ENCODE measurements around the gene NRXN3.

Gene NRXN3

DNA sequence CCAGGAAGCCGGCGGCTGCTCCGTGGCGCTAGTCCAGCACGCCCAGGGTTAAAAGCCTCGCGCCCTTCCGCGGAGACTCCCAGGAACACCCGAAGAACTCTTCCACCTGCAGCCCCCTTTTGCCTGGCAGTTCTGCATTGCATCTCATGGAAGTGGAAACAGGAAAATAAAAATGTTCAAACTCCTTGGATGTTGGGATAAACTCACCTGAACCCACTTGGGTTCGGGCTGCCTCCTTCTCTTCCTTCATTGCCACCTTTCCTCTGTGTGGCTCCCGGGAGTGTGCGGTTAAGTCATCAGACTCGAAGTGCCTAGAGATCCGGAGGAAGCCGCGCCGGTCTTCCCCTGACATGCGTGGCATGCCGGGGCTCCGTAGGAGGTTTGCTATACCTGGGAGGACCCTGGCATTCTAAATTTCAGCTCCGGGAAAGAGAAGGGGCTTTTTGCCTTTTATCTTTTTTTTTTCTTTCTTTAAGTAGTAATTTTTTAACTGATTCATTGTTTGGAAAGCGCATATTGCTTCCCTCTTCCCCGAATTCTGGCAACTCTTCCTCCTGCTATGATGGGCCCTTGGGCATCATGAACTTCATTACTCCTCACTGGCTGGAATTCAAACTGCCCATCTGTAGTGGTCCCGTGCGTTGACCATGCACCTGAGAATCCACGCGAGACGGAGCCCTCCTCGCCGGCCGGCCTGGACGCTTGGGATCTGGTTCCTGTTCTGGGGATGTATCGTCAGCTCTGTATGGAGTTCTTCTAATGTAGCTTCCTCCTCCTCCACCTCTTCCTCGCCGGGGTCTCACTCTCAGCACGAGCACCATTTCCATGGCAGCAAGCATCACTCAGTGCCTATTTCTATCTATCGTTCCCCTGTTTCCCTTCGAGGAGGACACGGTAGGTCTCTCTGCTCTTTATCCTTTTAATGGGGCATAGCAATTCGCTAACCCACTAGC lies 1109.7 kb downstream of the NRXN3 start:
- TF ChIP-seq, protein P1, sequence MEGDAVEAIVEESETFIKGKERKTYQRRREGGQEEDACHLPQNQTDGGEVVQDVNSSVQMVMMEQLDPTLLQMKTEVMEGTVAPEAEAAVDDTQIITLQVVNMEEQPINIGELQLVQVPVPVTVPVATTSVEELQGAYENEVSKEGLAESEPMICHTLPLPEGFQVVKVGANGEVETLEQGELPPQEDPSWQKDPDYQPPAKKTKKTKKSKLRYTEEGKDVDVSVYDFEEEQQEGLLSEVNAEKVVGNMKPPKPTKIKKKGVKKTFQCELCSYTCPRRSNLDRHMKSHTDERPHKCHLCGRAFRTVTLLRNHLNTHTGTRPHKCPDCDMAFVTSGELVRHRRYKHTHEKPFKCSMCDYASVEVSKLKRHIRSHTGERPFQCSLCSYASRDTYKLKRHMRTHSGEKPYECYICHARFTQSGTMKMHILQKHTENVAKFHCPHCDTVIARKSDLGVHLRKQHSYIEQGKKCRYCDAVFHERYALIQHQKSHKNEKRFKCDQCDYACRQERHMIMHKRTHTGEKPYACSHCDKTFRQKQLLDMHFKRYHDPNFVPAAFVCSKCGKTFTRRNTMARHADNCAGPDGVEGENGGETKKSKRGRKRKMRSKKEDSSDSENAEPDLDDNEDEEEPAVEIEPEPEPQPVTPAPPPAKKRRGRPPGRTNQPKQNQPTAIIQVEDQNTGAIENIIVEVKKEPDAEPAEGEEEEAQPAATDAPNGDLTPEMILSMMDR (IDR thresholded peaks at IDR 0.05) = no peak

DNA sequence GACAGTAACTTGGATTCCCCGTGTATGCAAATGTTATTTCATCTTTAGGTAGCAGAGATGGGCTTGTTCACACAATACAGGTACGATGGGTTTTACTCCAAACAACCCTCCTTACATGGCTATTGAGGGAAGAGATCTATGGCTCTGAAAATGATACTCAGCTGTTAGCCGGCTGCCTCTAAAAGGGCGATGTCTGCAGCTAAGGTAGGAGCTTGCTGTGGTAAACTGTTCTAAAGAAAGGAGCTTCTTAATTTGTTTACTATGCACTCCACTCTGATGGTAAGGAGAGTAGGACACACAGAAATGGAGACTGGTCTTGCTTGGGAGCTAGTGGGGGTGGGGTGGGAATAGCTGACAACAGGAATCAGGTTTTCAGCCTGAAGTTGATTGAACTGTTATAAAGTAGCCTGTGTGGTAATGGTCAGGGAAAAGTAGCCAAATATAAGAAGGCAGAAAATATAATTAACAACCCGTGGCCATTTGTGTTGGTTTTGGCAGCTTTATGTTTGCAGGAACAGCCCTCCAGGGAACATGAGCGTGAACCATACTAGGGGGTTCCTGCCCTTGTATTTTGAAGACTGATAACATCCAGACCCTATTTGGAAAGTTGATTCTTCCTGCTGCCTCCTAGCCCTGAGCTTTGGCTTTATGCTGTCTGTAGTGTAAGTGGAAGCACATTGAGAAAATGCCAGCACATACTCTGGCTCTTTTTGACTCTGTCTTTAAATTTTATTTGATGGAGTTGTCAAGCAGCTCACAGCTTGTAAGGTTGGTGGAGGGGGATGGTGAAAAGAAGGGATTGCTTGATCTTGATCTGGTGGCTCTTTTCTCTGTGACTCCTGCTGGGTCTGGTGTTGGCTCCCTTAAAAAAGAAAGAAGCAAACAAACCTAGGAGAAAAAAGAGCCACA lies 1111.3 kb downstream of the NRXN3 start:
- TF ChIP-seq, protein P1 (IDR thresholded peaks at IDR 0.05) = no peak

DNA sequence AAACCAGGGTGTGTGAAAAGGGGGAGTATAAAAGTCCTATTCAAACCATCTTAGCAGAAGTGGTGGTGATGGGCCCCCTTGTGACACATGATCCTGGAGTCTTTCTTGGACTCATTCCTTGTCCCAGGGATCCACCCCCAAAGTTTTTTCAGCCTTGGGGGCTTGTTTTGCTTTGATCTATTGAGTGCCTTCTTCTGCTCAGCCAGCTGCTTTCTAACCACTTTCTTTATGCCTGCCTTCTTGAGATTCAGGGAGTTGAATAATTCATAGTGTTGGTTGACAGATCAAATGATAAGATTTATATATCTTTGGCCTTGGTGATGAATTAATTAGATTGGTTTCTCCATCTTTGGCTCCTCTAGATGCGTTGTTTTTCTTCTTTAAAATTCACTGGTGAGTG lies 1114.4 kb downstream of the NRXN3 start:
- TF ChIP-seq, protein P1 (IDR thresholded peaks at IDR 0.05) = no peak

DNA sequence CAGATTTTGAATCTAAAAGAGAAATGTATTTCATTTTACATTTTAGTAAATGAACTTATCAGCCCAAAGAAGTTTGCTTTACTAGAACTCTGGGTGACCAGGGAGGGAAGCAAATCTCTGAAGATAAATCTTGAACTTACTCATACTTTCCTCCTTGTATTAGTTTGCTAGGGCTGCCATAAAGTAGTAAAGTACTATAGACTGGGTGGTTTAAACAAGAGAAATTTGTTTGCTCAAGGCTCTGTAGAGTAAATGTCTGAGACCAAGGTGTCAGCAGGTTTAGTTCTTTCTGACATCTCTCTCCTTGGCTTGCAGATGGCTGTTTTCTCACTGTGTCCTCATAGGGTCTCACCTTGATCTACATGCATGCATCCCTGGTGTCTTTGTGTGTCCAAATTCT lies 1115.1 kb downstream of the NRXN3 start:
- TF ChIP-seq, protein P1 (IDR thresholded peaks at IDR 0.05) = no peak

DNA sequence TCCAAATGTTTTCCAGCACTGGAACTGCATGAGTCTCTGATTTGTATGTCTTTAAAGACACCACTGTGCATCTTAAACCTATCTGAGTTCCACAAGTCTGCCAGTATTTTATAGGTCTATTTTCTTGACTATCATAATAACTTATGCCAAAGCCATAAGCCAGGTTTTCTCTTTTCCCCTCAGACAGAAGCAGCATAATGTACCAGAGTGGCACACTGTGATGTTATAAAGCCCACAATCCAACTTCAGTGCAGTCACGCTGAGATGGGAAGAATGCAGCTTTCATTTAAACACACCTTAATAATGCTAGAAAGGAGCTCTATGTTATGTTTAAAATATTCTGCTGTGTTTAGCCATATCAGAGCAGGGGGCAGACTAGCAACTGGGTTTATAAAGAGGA lies 1117.8 kb downstream of the NRXN3 start:
- TF ChIP-seq, protein P1 (IDR thresholded peaks at IDR 0.05) = no peak

DNA sequence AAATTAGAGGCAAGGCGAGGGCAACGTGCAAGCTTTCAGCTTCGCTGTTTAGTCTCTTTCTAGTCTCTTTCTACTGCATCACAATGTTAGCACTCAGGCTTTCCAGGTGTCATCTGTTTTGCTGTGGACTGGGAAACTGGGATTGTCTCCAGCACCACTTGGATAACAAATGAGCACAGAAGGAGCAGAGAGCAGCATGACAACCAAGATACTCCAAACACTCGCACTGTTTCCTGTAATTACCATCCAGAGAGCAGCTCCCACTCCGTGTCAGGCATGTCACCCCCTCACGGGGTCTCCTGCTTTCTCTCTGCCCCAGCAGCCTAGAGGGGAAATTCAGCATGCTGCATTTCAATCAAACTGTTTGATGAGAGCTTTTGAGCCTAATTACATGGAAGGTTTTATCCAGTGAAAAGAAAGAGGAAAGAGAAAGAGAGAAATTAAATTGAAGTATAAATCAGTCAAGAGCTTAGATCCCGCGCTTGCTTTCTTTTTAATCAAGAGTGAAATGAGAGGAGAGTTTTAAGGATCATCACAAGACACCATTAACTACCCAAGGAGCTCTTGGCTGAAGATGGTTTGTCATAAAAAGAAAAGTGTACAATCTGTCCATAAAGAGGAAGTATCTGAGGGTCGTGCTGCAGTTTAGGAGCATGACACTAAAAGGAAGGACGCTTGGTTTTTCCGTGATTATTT lies 1123.5 kb downstream of the NRXN3 start:
- TF ChIP-seq, protein P1 (IDR thresholded peaks at IDR 0.05) = no peak

DNA sequence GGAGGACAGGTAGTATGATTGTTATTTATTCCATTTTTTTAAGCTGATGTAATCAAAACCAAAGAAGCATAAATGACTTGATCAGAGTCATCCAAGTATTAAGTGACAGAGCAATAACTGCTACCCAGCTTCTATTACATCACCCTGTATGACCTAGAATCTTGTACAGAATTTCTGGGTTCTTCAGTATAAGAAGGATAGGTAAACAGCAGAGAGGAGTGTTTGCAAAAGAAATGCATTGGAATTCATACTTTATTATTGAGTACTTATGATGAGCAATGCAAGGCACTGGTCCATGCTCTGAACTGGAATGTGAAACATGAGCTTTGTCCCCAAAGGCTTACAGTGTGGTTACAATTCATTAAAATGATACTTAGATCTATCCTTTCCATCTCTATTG lies 1124.3 kb downstream of the NRXN3 start:
- TF ChIP-seq, protein P1 (IDR thresholded peaks at IDR 0.05) = no peak

All from LNCAP (cell line).